Trophoblast cell (in vitro differentiated cells and primary cell): Measurements from ENCODE around the gene SEC61A2.

ENCODE experiments used
- DNase-seq, 2 donors: peaks; one replicate each; pipeline ENCODE4 v3.0.0-alpha.2; 2016
- H2AFZ ChIP-seq: 2 replicates; pipeline ENCODE4 v1.6.1; 2013; ENCODE audit warnings: low read length, moderate library complexity, mild to moderate bottlenecking; ENCODE audit not compliant: insufficient read depth, poor library complexity
- H2AK5ac ChIP-seq: 2 replicates; pipeline ENCODE4 v1.6.1; 2013; ENCODE audit warnings: mild to moderate bottlenecking, low read length
- H2BK120ac ChIP-seq: 2 replicates; pipeline ENCODE4 v1.6.1; 2013; ENCODE audit warnings: low read length, mild to moderate bottlenecking, moderate library complexity; ENCODE audit not compliant: insufficient read depth, poor library complexity
- H2BK12ac ChIP-seq: 2 replicates; pipeline ENCODE4 v1.6.1; 2013; ENCODE audit warnings: mild to moderate bottlenecking, low read length, moderate library complexity
- H2BK5ac ChIP-seq: 2 replicates; pipeline ENCODE4 v1.6.1; 2013; ENCODE audit warnings: low read length, low read depth, moderate library complexity, mild to moderate bottlenecking; ENCODE audit not compliant: poor library complexity
- H3K14ac ChIP-seq: 2 replicates; pipeline ENCODE4 v1.6.1; 2013; ENCODE audit warnings: mild to moderate bottlenecking, low read length
- H3K18ac ChIP-seq: 2 replicates; pipeline ENCODE4 v1.6.1; 2013; ENCODE audit warnings: mild to moderate bottlenecking, low read length
- H3K23ac ChIP-seq: 2 replicates; pipeline ENCODE4 v1.6.1; 2013; ENCODE audit warnings: low read length
- H3K27ac ChIP-seq: 2 replicates; pipeline ENCODE4 v1.5.1; 2013; ENCODE audit warnings: low read depth, mild to moderate bottlenecking, inconsistent platforms, low read length, moderate library complexity
- H3K27me3 ChIP-seq: 2 replicates; pipeline ENCODE4 v1.6.1; 2013; ENCODE audit warnings: inconsistent platforms, mild to moderate bottlenecking, low read length, moderate library complexity; ENCODE audit not compliant: insufficient read depth
- H3K36me3 ChIP-seq, 2 experiments: 1 replicate in 1 of 2; 2 replicates in 1 of 2; pipeline ENCODE4 v1.6.1; 2013; ENCODE audit warnings: low read length in 2 of 2, mild to moderate bottlenecking in 2 of 2, moderate library complexity in 1 of 2; ENCODE audit not compliant: insufficient read depth in 2 of 2, control insufficient read depth in 1 of 2
- H3K4ac ChIP-seq: 2 replicates; pipeline ENCODE4 v1.6.1; 2013; ENCODE audit warnings: low read depth, mild to moderate bottlenecking, low read length, moderate library complexity
- H3K4me1 ChIP-seq, 2 experiments: 1 replicate in 1 of 2; 2 replicates in 1 of 2; pipeline ENCODE4 v1.6.1; 2013; ENCODE audit warnings: low read length in 2 of 2, mild to moderate bottlenecking in 2 of 2, moderate library complexity in 1 of 2; ENCODE audit not compliant: insufficient read depth in 2 of 2, control insufficient read depth in 1 of 2
- H3K4me2 ChIP-seq: 2 replicates; pipeline ENCODE4 v1.6.1; 2013; ENCODE audit warnings: inconsistent platforms, mild to moderate bottlenecking, low read length, moderate library complexity
- H3K4me3 ChIP-seq: 2 replicates; pipeline ENCODE4 v1.5.1; 2013; ENCODE audit warnings: mild to moderate bottlenecking, low read depth, low read length, inconsistent platforms
- H3K79me1 ChIP-seq: one replicate; pipeline ENCODE4 v1.6.1; 2013; ENCODE audit warnings: low read length
- H3K79me2 ChIP-seq: 2 replicates; pipeline ENCODE4 v1.6.1; 2013; ENCODE audit warnings: low read length, mild to moderate bottlenecking; ENCODE audit not compliant: control insufficient read depth, insufficient read depth, poor library complexity
- H3K9ac ChIP-seq: 2 replicates; pipeline ENCODE4 v1.6.1; 2013; ENCODE audit warnings: mild to moderate bottlenecking, low read length
- H3K9me3 ChIP-seq: 2 replicates; pipeline ENCODE4 v1.6.1; 2013; ENCODE audit warnings: low read depth, mild to moderate bottlenecking, control low read depth, inconsistent platforms, low read length; ENCODE audit not compliant: insufficient read depth
- H4K12ac ChIP-seq: 2 replicates; pipeline ENCODE4 v1.6.1; 2013; ENCODE audit warnings: low read depth, mild to moderate bottlenecking, low read length, moderate library complexity
- H4K8ac ChIP-seq: 2 replicates; pipeline ENCODE4 v1.6.1; 2013; ENCODE audit warnings: low read depth, mild to moderate bottlenecking, low read length, moderate library complexity
- H4K91ac ChIP-seq: one replicate; pipeline ENCODE4 v1.6.1; 2013; ENCODE audit warnings: low read depth, mild to moderate bottlenecking, low read length, moderate library complexity
- WGBS: extraction: QIAGEN DNeasy Blood & Tissue Kit; methylation state at CpG from one replicate; pipeline ENCODE4 v1.1.7; 2013; ENCODE audit warnings: missing lambda C conversion rate; ENCODE audit not compliant: insufficient read length, insufficient coverage; ENCODE audit errors: extremely low coverage; 5-methylcytosine and 5-hydroxymethylcytosine counted together

SEC61A2 gene

GRCh38 chr10:12184165-12184564 is 54.7 kb downstream of the SEC61A2 start:
- Histone ChIP-seq H3K23ac (no peak overlapping the region), H3K36me3 (peaks cover 10 to 11% of the 10 kb centered on the region in 2 experiments), H3K27me3 (no peaks in the 10 kb centered on the region), H2BK12ac (no peak overlapping the region), H4K91ac (no peak overlapping the region), H3K4me2 (no peak overlapping the region), H3K9ac (no peak overlapping the region), H4K12ac (no peak overlapping the region), H3K4me1 (no peaks in the 10 kb centered on the region), H3K4me3 (no peak overlapping the region), H4K8ac (no peak overlapping the region), H3K18ac (no peak overlapping the region), H2AK5ac (no peak overlapping the region), H3K14ac (no peak overlapping the region), H3K27ac (no peak overlapping the region), H2BK120ac (no peak overlapping the region), H3K79me1 (no peaks in the 10 kb centered on the region), H2AFZ (no peak overlapping the region), H2BK5ac (no peak overlapping the region), H3K4ac (no peak overlapping the region), H3K79me2 (no peaks in the 10 kb centered on the region), H3K9me3 (no peaks in the 10 kb centered on the region)
- DNase-seq = no peak
- no CpG with 5 or more reads among the region's 7 CpGs for WGBS

GRCh38 chr10:12186323-12186722 is 56.8 kb downstream of the SEC61A2 start:
- no peak overlapping the region for H4K8ac ChIP-seq

GRCh38 chr10:12187321-12187905 is 57.9 kb downstream of the SEC61A2 start:
- Histone ChIP-seq H2AK5ac (no peak overlapping the region), H3K23ac (no peak overlapping the region), H2AFZ (no peak overlapping the region), H4K8ac (no peak overlapping the region), H3K79me1 (no peaks in the 10 kb centered on the region), H3K27me3 (no peaks in the 10 kb centered on the region), H2BK5ac (no peak overlapping the region), H3K9me3 (no peaks in the 10 kb centered on the region), H3K4me1 (peaks cover 0 to 2% of the 10 kb centered on the region in 2 experiments), H3K14ac (no peak overlapping the region), H3K18ac (no peak overlapping the region), H3K9ac (no peak overlapping the region), H3K27ac (no peak overlapping the region), H3K4me2 (no peak overlapping the region), H3K79me2 (no peaks in the 10 kb centered on the region), H4K12ac (no peak overlapping the region), H3K4me3 (no peak overlapping the region), H3K36me3 (peaks cover 9 to 10% of the 10 kb centered on the region in 2 experiments), H2BK12ac (no peak overlapping the region), H3K4ac (no peak overlapping the region), H2BK120ac (no peak overlapping the region), H4K91ac (no peak overlapping the region)
- WGBS = no CpG with 5 or more reads among the region's 5 CpGs
- DNase-seq = no peak

More at GRCh38 chr10:12186323-12186722, 56.8 kb downstream of the SEC61A2 start:
- no peak for DNase-seq
- H2BK120ac ChIP-seq = no peak overlapping the region
- peaks cover 8 to 10% of the 10 kb centered on the region in 2 experiments for H3K36me3 ChIP-seq
- no peaks in the 10 kb centered on the region for H3K79me2 ChIP-seq
- no peak overlapping the region for H2BK5ac ChIP-seq
- H2AFZ ChIP-seq = no peak overlapping the region
- H3K4ac ChIP-seq = no peak overlapping the region
- no peaks in the 10 kb centered on the region for H3K27me3 ChIP-seq
- no peak overlapping the region for H3K4me3 ChIP-seq
- H3K4me2 ChIP-seq = no peak overlapping the region
- no peak overlapping the region for H3K14ac ChIP-seq
- no peak overlapping the region for H3K9ac ChIP-seq
- H3K18ac ChIP-seq = no peak overlapping the region
- no peak overlapping the region for H4K91ac ChIP-seq
- H2BK12ac ChIP-seq = no peak overlapping the region
- H3K27ac ChIP-seq = no peak overlapping the region
- no peaks in the 10 kb centered on the region for H3K9me3 ChIP-seq
- H3K4me1 ChIP-seq = no peaks in the 10 kb centered on the region
- H3K23ac ChIP-seq = no peak overlapping the region
- no peak overlapping the region for H4K12ac ChIP-seq
- no peaks in the 10 kb centered on the region for H3K79me1 ChIP-seq
- H2AK5ac ChIP-seq = no peak overlapping the region
- no CpG with 5 or more reads among the region's 8 CpGs for WGBS

- H3K9me3 ChIP-seq = no peaks in the 10 kb centered on the region
- H4K91ac ChIP-seq = no peak overlapping the region
- no peak overlapping the region for H3K4me2 ChIP-seq
- H4K8ac ChIP-seq = no peak overlapping the region
- no peak overlapping the region for H2BK120ac ChIP-seq
- no peak overlapping the region for H2BK12ac ChIP-seq
- H3K79me1 ChIP-seq = no peaks in the 10 kb centered on the region
- peaks cover 8 to 9% of the 10 kb centered on the region in 2 experiments for H3K36me3 ChIP-seq
- peaks cover 0 to 2% of the 10 kb centered on the region in 2 experiments for H3K4me1 ChIP-seq
- H2AFZ ChIP-seq = no peak overlapping the region
- H2AK5ac ChIP-seq = no peak overlapping the region
- H2BK5ac ChIP-seq = no peak overlapping the region
- no peak overlapping the region for H3K9ac ChIP-seq
- no peak overlapping the region for H3K23ac ChIP-seq
- DNase-seq = no peak
- no CpG with 5 or more reads among the region's 6 CpGs for WGBS
- H3K4ac ChIP-seq = no peak overlapping the region
- no peak overlapping the region for H3K27ac ChIP-seq
- H3K14ac ChIP-seq = no peak overlapping the region
- no peak overlapping the region for H3K18ac ChIP-seq
- no peak overlapping the region for H3K4me3 ChIP-seq
- H4K12ac ChIP-seq = no peak overlapping the region
- no peaks in the 10 kb centered on the region for H3K27me3 ChIP-seq
- H3K79me2 ChIP-seq = no peaks in the 10 kb centered on the region
These were observed 59.2 kb downstream of the SEC61A2 start for GRCh38 chr10:12188656-12189055.
